ENCODE measurements around the gene ITGB7. TPM values are rescaled to one million over a fixed set of nuclear protein-coding genes. Genes with fewer than 3 reads are reported as not detected.

Gene ITGB7
- total and polyA plus RNA-seq, 10 of the 15 experiments (the other 5 are each of a cell fraction or from before 2014, with no cell fraction given): 54.5 to 487 (median 252) TPM

GRCh38 chr12:53171725-53172329 lies 35.2 kb downstream of the ITGB7 start:
- no peak overlapping the region for H3K4me3 ChIP-seq
- FAIRE-seq (no peak), DNase-seq (ENCODE audit: low read depth, low spot score) (no peak), ATAC-seq (no peak)
- no peak overlapping the region for H2AFZ ChIP-seq (ENCODE audit: control insufficient read depth, low read depth, low read length)
- BruUV-seq (replicated peaks): no TSS peak
- peaks cover 0 to 1% of the 10 kb centered on the region in 2 experiments; a peak in 1 of 4 replicates for H3K36me3 ChIP-seq (ENCODE audit: control insufficient read depth in 2 of 2, insufficient read depth in 2 of 2, low read length in 1 of 2)
- no peaks in the 10 kb centered on the region for H3K27me3 ChIP-seq (replicated peaks in 1 of 2; ENCODE audit: control insufficient read depth in 2 of 2, insufficient read depth in 2 of 2, low read length in 1 of 2)
- H3K79me2 ChIP-seq (ENCODE audit: control insufficient read depth, insufficient read depth, low read length): no peaks in the 10 kb centered on the region
- H3K9ac ChIP-seq (ENCODE audit: control insufficient read depth, insufficient read depth, low read length): no peak overlapping the region
- 71% methylated on average over 10 of the region's 10 CpGs for WGBS (ENCODE audit: insufficient coverage, insufficient replicate concordance, low lambda C conversion rate, missing lambda C conversion rate)
- in situ Hi-C loops (cut with MboI) (no loop called here), intact Hi-C loops (cut with micrococcal nuclease; ENCODE audit: unreplicated experiment) (no loop called here)
- H4K20me1 ChIP-seq (ENCODE audit: control insufficient read depth, insufficient read depth): no peaks in the 10 kb centered on the region
- peaks cover 11% of the 10 kb centered on the region; the same call in 1 of the 2 replicates for H3K4me1 ChIP-seq (ENCODE audit: control insufficient read depth, insufficient read depth, low read length)
- no peak overlapping the region for H3K4me2 ChIP-seq (ENCODE audit: control insufficient read depth, insufficient read depth)
- ChIA-PET RAD21 (ENCODE audit: unreplicated experiment) (interaction anchor here (1.0 kb wide), 1 partner anchor 11 kb away, joined by 3 read pairs; no protein-coding TSS in a partner anchor), SMC1A (ENCODE audit: uncharacterized antibody, unreplicated experiment) (interaction anchor here (1.3 kb wide), 1 partner anchor 38 kb away, joined by 4 read pairs; no protein-coding TSS in a partner anchor), CTCF (interaction anchor here (0.6 to 8.0 kb wide), 3 partner anchors 8 to 123 kb away, joined by 3 to 66 read pairs (median 3); no protein-coding TSS in a partner anchor), POLR2A (no interaction called here)
- H3K27ac ChIP-seq (ENCODE audit: control insufficient read depth, insufficient read depth): no peak overlapping the region
- TF ChIP-seq RB1 (IDR thresholded peaks at IDR 0.05; ENCODE audit: borderline replicate concordance): no peak
- TF ChIP-seq FOS (IDR thresholded peaks at IDR 0.05; ENCODE audit: borderline replicate concordance, extremely low read depth, insufficient read length): no peak
- TF ChIP-seq TCF3 (IDR thresholded peaks at IDR 0.05; ENCODE audit: borderline replicate concordance, insufficient read depth, low read depth, low read length): no peak
- no peak for TF ChIP-seq ETV6 (conservative IDR thresholded peaks at IDR 0.05 in 1 of 2, IDR thresholded peaks at IDR 0.05 in 1 of 2; ENCODE audit: borderline replicate concordance in 1 of 2, low read depth in 1 of 2)
- TF ChIP-seq SMC3 (IDR thresholded peaks at IDR 0.05; ENCODE audit: borderline replicate concordance, low read length): no peak
- TF ChIP-seq NFYB (IDR thresholded peaks at IDR 0.05; ENCODE audit: insufficient read depth, low read depth, low read length): no peak
- TF ChIP-seq CREM (IDR thresholded peaks at IDR 0.05; ENCODE audit: low read depth): no peak
- no peak for TF ChIP-seq USF2 (IDR thresholded peaks at IDR 0.05; ENCODE audit: borderline replicate concordance, low read depth, low read length)
- TF ChIP-seq ZNF24 (IDR thresholded peaks at IDR 0.05): no peak
- TF ChIP-seq SUPT20H (IDR thresholded peaks at IDR 0.05; ENCODE audit: borderline replicate concordance, control insufficient read depth, low read depth, low read length): no peak
- no peak for TF ChIP-seq GATAD2B (conservative IDR thresholded peaks at IDR 0.05; ENCODE audit: low read depth)
- no peak for TF ChIP-seq POLR2AphosphoS5 (IDR thresholded peaks at IDR 0.05; ENCODE audit: low read length)
- no peak for TF ChIP-seq LARP7 (IDR thresholded peaks at IDR 0.05)
- TF ChIP-seq MEF2A (IDR thresholded peaks at IDR 0.05; ENCODE audit: insufficient read depth, low read depth, low read length): no peak
- no peak for TF ChIP-seq CEBPB (IDR thresholded peaks at IDR 0.05; ENCODE audit: borderline replicate concordance in 1 of 2, low read depth in 2 of 2, low read length in 2 of 2)
- TF ChIP-seq SUZ12 (IDR thresholded peaks at IDR 0.05; ENCODE audit: unreplicated experiment): no peak
- TF ChIP-seq CBX3 (IDR thresholded peaks at IDR 0.05; ENCODE audit: borderline replicate concordance, low read depth): no peak
- no peak for TF ChIP-seq ZBTB4 (CRISPR knock-in tag; IDR thresholded peaks at IDR 0.05)
- no peaks in the 10 kb centered on the region for H3K9me3 ChIP-seq (replicated peaks; ENCODE audit: control insufficient read depth, insufficient read depth, low read length)

Measured in GM12878 (cell line).